ENCODE data around the gene USP31.

USP31 gene

GRCh38 chr16:23055481-23055880 lies 93.8 kb downstream of the USP31 start:
- 90 to 96% methylated on average over 1 to 3 of the region's 3 CpGs for WGBS, 2 experiments
- Histone ChIP-seq H3K4me1 (ENCODE audit: control insufficient read depth, insufficient read depth, low read length) (peaks cover 4% of the 10 kb centered on the region), H3K36me3 (ENCODE audit: control insufficient read depth, insufficient read depth, low read length) (no peaks in the 10 kb centered on the region), H3K27ac (ENCODE audit: insufficient read depth, low read depth, low read length, poor library complexity, severe bottlenecking) (no peak overlapping the region), H3K27me3 (ENCODE audit: control insufficient read depth, insufficient read depth, low read length, poor library complexity, severe bottlenecking) (no peaks in the 10 kb centered on the region), H3K4me3 (ENCODE audit: insufficient read depth, low read depth, low read length) (no peak overlapping the region), H3K9me3 (ENCODE audit: control insufficient read depth, low read length) (no peaks in the 10 kb centered on the region)

GRCh38 chr16:23052908-23053580 lies 96.2 kb downstream of the USP31 start:
- 90 to 93% methylated on average over 4 of the region's 4 CpGs for WGBS, 2 experiments
- H3K4me1 ChIP-seq (ENCODE audit: control insufficient read depth, insufficient read depth, low read length), result no peaks in the 10 kb centered on the region
- no peaks in the 10 kb centered on the region for H3K27me3 ChIP-seq (ENCODE audit: control insufficient read depth, insufficient read depth, low read length, poor library complexity, severe bottlenecking)
- H3K27ac ChIP-seq (ENCODE audit: insufficient read depth, low read depth, low read length, poor library complexity, severe bottlenecking), result no peak overlapping the region
- no peaks in the 10 kb centered on the region for H3K36me3 ChIP-seq (ENCODE audit: control insufficient read depth, insufficient read depth, low read length)
- no peak overlapping the region for H3K4me3 ChIP-seq (ENCODE audit: insufficient read depth, low read depth, low read length)
- H3K9me3 ChIP-seq (ENCODE audit: control insufficient read depth, low read length), result no peaks in the 10 kb centered on the region

DNA sequence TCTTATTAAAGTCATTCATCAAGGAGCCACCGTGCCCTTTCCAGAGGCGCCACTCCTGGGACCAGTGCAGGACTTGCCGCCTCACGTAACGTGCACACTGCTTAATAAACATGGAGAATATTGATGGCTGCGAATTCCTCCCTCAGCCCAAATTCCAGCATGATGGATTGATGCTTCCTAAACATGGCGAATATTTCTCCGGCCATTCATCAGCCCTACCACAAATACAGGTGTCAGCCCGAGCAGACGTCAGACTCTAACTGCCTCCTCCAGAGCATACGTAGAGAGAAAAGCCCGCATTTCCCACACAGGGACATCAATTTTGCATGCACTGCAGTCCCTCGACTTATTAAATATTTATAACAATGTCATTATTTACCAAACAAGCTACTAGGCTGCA lies 97.0 kb downstream of the USP31 start:
- Histone ChIP-seq H3K4me3 (ENCODE audit: insufficient read depth, low read depth, low read length) (no peak overlapping the region), H3K36me3 (ENCODE audit: control insufficient read depth, insufficient read depth, low read length) (no peaks in the 10 kb centered on the region), H3K4me1 (ENCODE audit: control insufficient read depth, insufficient read depth, low read length) (no peaks in the 10 kb centered on the region), H3K27me3 (ENCODE audit: control insufficient read depth, insufficient read depth, low read length, poor library complexity, severe bottlenecking) (no peaks in the 10 kb centered on the region), H3K27ac (ENCODE audit: insufficient read depth, low read depth, low read length, poor library complexity, severe bottlenecking) (no peak overlapping the region), H3K9me3 (ENCODE audit: control insufficient read depth, low read length) (no peaks in the 10 kb centered on the region)
- 93% methylated on average over 13 of the region's 13 CpGs for WGBS, 2 experiments

DNA sequence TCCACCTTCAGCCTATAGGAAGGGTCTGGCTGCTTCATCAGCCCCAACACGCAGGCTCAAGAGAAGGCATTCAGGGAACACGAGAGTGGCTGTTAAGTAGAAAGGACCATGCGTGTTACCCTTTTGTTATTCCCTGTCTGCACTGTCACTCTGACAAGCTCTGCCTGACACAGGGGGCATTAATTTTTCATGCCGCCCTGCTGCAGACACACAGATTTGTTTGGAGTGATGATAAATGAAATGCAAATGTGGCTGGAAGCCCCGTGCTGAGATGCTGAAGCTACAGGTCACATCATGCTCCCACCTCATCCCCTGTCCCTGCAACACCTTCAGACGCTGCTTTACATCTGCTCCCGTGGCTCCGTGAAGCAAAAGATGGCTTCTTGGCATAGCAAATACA lies 97.7 kb downstream of the USP31 start:
- no peak overlapping the region for H3K27ac ChIP-seq (ENCODE audit: insufficient read depth, low read depth, low read length, poor library complexity, severe bottlenecking)
- no peak overlapping the region for H3K4me3 ChIP-seq (ENCODE audit: insufficient read depth, low read depth, low read length)
- WGBS, 2 experiments, result 87 to 88% methylated on average over 8 of the region's 8 CpGs

GRCh38 chr16:23048164-23048563 lies 101.1 kb downstream of the USP31 start:
- no peak overlapping the region for H3K27ac ChIP-seq (ENCODE audit: insufficient read depth, low read depth, low read length, poor library complexity, severe bottlenecking)
- no peak overlapping the region for H3K4me3 ChIP-seq (ENCODE audit: insufficient read depth, low read depth, low read length)
- H3K36me3 ChIP-seq (ENCODE audit: control insufficient read depth, insufficient read depth, low read length), result no peaks in the 10 kb centered on the region
- no peaks in the 10 kb centered on the region for H3K27me3 ChIP-seq (ENCODE audit: control insufficient read depth, insufficient read depth, low read length, poor library complexity, severe bottlenecking)
- WGBS, 2 experiments, result 84 to 85% methylated on average over 5 of the region's 5 CpGs
- no peaks in the 10 kb centered on the region for H3K4me1 ChIP-seq (ENCODE audit: control insufficient read depth, insufficient read depth, low read length)
- no peaks in the 10 kb centered on the region for H3K9me3 ChIP-seq (ENCODE audit: control insufficient read depth, low read length)

More for the DNA sequence above, 97.7 kb downstream of the USP31 start:
- Histone ChIP-seq H3K4me1 (ENCODE audit: control insufficient read depth, insufficient read depth, low read length) (no peaks in the 10 kb centered on the region), H3K9me3 (ENCODE audit: control insufficient read depth, low read length) (no peaks in the 10 kb centered on the region), H3K36me3 (ENCODE audit: control insufficient read depth, insufficient read depth, low read length) (no peaks in the 10 kb centered on the region), H3K27me3 (ENCODE audit: control insufficient read depth, insufficient read depth, low read length, poor library complexity, severe bottlenecking) (no peaks in the 10 kb centered on the region)

GRCh38 chr16:23045025-23045424 lies 104.2 kb downstream of the USP31 start:
- WGBS, 2 experiments, result 80 to 100% methylated on average over 1 of the region's 1 CpG
- no peak overlapping the region for H3K27ac ChIP-seq (ENCODE audit: insufficient read depth, low read depth, low read length, poor library complexity, severe bottlenecking)
- no peaks in the 10 kb centered on the region for H3K4me1 ChIP-seq (ENCODE audit: control insufficient read depth, insufficient read depth, low read length)
- no peaks in the 10 kb centered on the region for H3K27me3 ChIP-seq (ENCODE audit: control insufficient read depth, insufficient read depth, low read length, poor library complexity, severe bottlenecking)
- H3K36me3 ChIP-seq (ENCODE audit: control insufficient read depth, insufficient read depth, low read length), result no peaks in the 10 kb centered on the region
- no peaks in the 10 kb centered on the region for H3K9me3 ChIP-seq (ENCODE audit: control insufficient read depth, low read length)
- H3K4me3 ChIP-seq (ENCODE audit: insufficient read depth, low read depth, low read length), result no peak overlapping the region

DNA sequence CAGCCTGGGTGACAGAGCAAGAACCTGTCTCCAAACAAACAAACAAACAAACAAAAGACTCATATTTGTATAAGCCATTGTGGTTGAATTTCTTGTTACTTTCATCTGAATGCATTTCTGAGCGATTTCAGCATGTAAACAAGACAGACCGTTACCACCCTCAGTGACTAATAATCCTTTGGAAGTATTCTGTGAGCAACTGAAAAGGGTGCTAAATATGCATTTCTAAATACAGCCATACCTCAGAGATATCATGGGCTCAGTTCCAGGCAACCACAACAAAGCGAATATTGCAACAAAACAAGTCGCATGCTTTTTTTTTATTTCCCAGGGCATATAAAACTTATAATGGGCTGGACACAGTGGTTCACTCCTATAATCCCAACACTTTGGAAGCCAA lies 109.0 kb downstream of the USP31 start:
- Histone ChIP-seq H3K36me3 (ENCODE audit: control insufficient read depth, insufficient read depth, low read length) (no peaks in the 10 kb centered on the region), H3K27me3 (ENCODE audit: control insufficient read depth, insufficient read depth, low read length, poor library complexity, severe bottlenecking) (no peaks in the 10 kb centered on the region), H3K4me1 (ENCODE audit: control insufficient read depth, insufficient read depth, low read length) (no peaks in the 10 kb centered on the region), H3K4me3 (ENCODE audit: insufficient read depth, low read depth, low read length) (no peak overlapping the region), H3K27ac (ENCODE audit: insufficient read depth, low read depth, low read length, poor library complexity, severe bottlenecking) (no peak overlapping the region), H3K9me3 (ENCODE audit: control insufficient read depth, low read length) (no peaks in the 10 kb centered on the region)
- 89 to 90% methylated on average over 4 of the region's 4 CpGs for WGBS, 2 experiments

GRCh38 chr16:23039118-23039517 lies 110.1 kb downstream of the USP31 start:
- WGBS, 2 experiments, result 91 to 93% methylated on average over 4 of the region's 4 CpGs
- Histone ChIP-seq H3K4me3 (ENCODE audit: insufficient read depth, low read depth, low read length) (no peak overlapping the region), H3K9me3 (ENCODE audit: control insufficient read depth, low read length) (no peaks in the 10 kb centered on the region)

DNA sequence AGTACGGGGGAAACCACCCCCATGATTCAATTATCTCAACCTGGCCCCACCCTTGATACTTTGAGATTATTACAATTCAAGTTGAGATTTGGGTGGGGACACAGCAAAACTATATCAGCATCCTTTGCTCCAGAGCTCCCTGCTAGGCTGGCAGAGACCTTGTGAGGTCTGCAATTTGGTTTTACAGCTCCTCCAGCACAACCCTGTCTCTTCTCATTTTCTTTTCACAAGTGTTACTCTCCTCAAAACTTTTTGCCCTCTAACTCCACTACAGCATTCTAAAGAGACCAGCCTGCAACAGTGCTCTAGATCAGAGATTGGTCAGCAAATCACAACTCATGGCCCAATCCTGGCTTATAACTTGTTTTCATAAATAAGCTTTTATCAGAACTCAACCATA lies 114.0 kb downstream of the USP31 start:
- WGBS, 2 experiments, result 40 to 60% methylated on average over 1 of the region's 1 CpG
- Histone ChIP-seq H3K9me3 (ENCODE audit: control insufficient read depth, low read length) (no peaks in the 10 kb centered on the region), H3K4me3 (ENCODE audit: insufficient read depth, low read depth, low read length) (no peak overlapping the region)

More at GRCh38 chr16:23039118-23039517, 110.1 kb downstream of the USP31 start:
- H3K27ac ChIP-seq (ENCODE audit: insufficient read depth, low read depth, low read length, poor library complexity, severe bottlenecking), result no peak overlapping the region
- no peaks in the 10 kb centered on the region for H3K36me3 ChIP-seq (ENCODE audit: control insufficient read depth, insufficient read depth, low read length)
- H3K27me3 ChIP-seq (ENCODE audit: control insufficient read depth, insufficient read depth, low read length, poor library complexity, severe bottlenecking), result no peaks in the 10 kb centered on the region
- H3K4me1 ChIP-seq (ENCODE audit: control insufficient read depth, insufficient read depth, low read length), result no peaks in the 10 kb centered on the region

GRCh38 chr16:23031508-23032098 lies 117.6 kb downstream of the USP31 start:
- H3K27ac ChIP-seq (ENCODE audit: insufficient read depth, low read depth, low read length, poor library complexity, severe bottlenecking), result no peak overlapping the region
- WGBS, 2 experiments, result 65 to 74% methylated on average over 6 of the region's 6 CpGs
- no peaks in the 10 kb centered on the region for H3K9me3 ChIP-seq (ENCODE audit: control insufficient read depth, low read length)
- H3K4me1 ChIP-seq (ENCODE audit: control insufficient read depth, insufficient read depth, low read length), result peaks cover 9% of the 10 kb centered on the region
- no peak overlapping the region for H3K4me3 ChIP-seq (ENCODE audit: insufficient read depth, low read depth, low read length)
- H3K36me3 ChIP-seq (ENCODE audit: control insufficient read depth, insufficient read depth, low read length), result no peaks in the 10 kb centered on the region
- H3K27me3 ChIP-seq (ENCODE audit: control insufficient read depth, insufficient read depth, low read length, poor library complexity, severe bottlenecking), result no peaks in the 10 kb centered on the region

More for the DNA sequence above, 114.0 kb downstream of the USP31 start:
- no peaks in the 10 kb centered on the region for H3K36me3 ChIP-seq (ENCODE audit: control insufficient read depth, insufficient read depth, low read length)
- no peaks in the 10 kb centered on the region for H3K27me3 ChIP-seq (ENCODE audit: control insufficient read depth, insufficient read depth, low read length, poor library complexity, severe bottlenecking)
- H3K4me1 ChIP-seq (ENCODE audit: control insufficient read depth, insufficient read depth, low read length), result peaks cover 8% of the 10 kb centered on the region
- H3K27ac ChIP-seq (ENCODE audit: insufficient read depth, low read depth, low read length, poor library complexity, severe bottlenecking), result no peak overlapping the region
